Stimulated activated CD4-positive, alpha-beta T cell treated with anti-CD3 and anti-CD28 coated beads, Interleukin-12 subunit alpha, Interleukin-12 subunit beta, amount 100 ng/mL, for 24 hours (primary cell): ENCODE measurements around the gene GRM5.
"Not testable (repeated sequence)": the region's sequence is repeated elsewhere in the genome, so short reads cannot be mapped to it uniquely, and the experiment has no call there.

Source experiments
- DNase-seq, 2 experiments: peaks; one replicate each; pipeline ENCODE4 v3.0.0-alpha.2; 2020; ENCODE audit warnings: low read depth in 2 of 2

The GRM5 gene

DNA sequence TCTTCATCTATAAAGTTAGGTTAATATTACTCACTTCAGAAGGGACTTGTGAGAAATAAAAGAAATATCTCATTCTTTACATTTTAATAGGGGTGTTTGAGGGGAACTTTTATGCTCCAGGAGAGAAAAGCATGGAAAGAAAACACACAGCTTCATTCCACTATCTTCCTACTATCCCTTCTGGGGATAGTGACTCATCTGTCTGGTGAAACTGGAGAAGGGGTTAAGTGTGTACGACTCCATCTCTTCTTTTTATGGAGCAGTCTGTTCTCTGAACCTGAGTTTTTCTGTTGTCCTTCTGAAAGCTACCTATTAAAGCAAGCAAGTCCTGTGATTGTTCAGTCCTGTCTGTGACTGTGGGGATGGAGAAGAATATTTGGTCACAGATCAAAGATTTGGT, 227.6 kb downstream of the GRM5 start:
- DNase-seq, result not testable (repeated sequence)

DNA sequence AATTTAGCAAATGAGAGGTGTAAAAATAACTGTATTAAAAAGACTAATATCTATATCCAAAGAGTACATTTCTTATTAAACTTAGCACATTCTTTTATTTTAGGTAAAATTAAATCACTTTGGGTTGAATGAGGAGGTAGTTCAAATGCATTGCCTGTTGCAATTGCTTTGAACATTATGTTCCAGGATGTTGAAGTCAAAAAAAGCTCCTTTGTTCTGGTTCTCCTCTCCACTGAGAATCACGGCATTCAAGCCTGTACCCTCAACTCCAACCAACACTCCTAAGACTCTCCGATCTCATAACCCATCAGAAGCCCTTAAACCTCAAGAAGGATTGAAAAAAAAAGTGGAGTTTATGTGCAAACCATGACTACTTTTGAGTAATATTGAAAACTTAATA, 230.1 kb downstream of the GRM5 start:
- not testable (repeated sequence) for DNase-seq

DNA sequence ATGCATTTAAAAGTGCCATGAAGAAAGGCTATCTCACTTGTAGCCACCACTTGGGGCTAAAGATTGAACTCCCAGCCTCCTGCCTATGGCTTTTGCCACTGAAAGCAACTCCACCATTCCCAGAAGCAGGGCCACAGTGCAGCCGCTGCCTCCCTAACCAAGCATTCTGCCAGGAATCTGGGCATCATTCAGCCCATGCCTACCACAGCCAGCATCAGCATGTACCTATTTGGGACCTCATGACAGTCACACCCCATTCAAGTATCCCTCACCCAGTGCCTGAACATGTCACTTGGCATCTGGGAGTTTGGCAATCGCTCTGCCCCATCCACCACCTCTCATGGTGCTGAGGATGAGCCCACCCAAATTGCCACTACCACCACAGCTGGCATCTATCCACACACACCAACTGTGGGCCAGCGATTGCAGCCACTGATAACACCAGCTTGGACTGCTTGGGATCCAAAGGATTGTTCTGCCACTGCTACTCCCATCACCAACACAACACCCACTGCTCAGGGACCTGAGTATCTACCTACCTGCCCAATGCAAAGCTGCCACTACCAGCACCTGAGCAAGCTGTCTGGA, 234.4 kb downstream of the GRM5 start:
- DNase-seq, result no peak

DNA sequence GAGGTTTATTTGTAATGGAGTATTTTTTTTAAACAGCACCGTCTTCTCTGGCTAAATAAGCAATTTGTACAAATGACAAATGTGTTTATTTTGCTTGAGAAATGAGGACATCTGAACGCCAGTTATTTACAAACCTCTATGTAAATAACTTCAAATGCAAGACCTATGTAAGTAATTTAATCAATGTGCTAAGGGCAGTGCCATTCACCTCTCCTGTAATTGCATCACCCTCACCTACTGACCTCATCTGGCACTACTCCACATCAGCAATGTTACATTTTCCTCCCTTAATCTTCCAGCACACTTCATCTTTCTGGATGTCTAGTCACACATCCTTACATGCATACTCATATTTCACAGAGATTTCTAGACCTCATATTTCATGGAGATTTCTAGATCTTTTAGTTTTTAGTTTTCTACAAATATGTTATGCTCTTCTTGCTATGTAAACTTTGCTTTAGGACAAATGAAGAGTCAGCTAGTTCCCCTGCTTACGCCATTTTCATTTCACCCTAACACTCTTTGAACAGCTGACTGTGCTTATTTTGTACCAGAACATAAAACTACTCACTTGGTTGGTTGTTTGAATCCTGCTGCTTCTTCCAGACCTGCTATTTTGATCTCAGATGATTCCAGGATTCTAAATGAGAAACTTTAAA, 238.6 kb downstream of the GRM5 start:
- no peak for DNase-seq

DNA sequence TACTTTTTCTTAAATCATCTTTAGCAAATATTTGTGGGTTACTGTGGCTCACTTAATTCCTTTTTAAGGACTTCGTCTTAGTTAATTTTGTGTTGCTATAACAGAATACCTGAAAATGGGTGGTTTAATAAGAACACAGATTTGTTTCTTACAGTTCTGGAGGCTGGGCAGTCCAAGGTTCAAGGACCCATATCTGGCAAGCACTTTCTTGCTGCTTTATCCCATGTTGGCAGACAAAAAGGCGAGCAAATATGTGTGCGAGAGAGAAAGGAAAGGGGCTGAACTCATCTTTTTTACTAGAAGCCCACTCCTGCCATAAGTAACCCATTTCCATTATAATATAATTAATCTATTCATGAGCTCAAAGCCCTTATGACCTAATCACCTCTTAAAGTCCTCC, 246.2 kb downstream of the GRM5 start:
- DNase-seq, result no peak

DNA sequence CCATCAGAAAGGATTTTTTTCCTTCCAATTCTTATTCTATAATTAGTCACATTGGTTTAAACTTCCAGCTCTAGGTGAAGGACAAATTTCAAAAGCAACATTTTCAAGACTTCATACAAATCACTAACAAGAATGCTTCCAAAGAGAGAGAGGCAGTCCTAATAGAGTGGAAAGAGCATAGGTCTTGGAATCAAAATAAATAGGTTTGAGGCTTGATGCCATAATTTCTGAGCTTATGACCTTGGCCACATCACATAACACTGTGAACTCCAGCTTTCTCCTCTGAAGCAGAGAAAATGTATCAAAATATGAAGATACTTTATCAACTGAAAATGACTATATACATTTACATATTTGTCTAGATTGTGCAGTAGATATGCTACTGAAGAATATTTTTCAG, 246.8 kb downstream of the GRM5 start:
- no peak for DNase-seq

DNA sequence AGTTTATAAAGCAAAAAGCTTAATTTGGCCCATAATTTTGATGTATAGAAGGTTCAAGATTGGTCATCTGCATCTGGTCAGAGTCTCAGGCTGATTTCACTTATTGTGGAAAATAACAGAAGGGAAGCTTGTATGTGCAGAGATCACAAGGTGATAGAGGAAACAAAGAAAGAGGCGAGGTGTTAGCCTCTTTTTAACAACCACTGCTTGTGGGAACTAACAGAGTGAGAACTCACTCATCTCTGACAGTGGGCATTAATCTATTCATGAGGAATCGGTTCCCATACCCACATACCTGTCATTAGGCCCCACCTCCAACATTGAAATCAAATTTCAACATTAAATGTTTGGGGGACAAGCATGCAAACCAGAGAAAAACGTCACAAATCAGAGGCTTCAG, 250.3 kb downstream of the GRM5 start:
- no peak for DNase-seq

DNA sequence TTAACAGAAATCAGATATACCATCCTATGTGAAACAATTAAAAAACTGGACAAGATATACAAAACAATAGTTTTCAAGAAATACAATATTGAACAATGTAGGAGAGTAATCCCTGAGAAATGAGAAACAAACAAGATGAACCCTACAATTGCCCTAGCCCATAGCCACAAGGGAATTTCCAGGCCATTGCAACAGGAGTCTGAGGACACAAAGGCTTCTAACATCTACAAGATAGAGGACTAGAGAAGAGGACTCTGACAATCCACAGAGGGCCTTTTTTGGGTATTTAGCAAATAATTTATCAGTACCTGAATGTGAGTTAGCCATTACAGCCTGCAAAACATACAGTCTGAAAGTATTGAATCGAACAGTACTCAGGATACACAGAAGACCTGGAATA, 251.7 kb downstream of the GRM5 start:
- DNase-seq, result no peak

DNA sequence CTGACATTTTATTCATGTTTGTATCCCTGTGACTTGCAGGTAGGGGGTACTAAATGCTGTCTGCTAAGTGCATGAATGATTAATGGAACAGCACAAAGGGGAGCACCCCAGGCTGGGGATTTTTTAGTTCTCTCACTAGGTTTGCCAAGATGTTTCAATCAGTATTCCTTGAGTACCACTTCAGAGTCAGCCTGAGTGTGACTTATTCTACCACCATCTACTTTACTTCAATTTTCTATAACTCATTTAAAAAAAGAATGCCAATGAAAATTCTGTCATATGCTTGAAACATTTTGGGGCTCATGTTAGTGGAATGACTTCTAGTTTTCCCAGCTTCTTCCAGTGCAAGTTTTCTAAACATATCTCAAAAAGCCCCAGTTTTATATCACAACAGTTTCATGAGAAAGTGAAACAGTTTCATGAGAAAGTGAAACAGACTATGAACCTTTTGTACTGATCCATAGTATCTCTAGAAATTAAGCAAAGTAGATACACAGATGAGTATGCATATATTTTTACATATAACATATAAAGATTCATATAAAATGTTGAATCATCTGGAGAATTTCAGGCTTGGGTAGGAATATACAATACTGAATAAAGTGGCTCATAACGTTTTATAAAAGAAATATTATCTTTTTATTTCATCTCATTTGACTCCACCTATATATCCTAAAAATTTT, 252.4 kb downstream of the GRM5 start:
- DNase-seq, result no peak

DNA sequence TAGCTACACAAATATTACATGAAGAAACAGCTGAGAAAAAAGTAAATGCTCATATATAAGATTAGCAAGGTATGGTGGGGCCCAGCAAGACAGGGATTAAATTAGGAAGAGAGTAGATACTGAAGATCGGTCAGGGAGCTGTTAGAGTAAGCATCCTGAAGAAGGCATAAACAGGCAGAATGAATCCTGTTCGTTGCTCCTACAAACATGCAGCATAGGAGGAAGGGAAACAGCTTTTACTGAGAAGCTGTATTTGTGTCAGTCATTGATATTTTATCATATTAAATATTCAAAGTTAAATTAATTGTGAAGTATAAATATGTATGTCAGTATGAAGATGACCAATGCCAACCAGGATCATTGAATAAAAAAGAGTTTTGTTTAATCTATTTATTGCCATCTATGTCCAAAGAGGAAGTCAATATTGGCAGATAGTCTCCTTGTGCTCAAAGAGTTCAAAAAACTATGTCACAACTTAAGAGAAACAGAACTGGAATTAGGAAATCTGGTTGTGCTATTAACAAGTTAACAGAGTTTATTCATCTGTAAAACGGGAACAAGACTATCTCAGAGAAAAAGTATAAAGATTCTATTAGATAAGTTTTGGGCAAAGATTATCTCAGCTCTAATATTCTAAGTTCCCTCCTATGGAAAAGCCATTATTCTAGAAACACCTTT, 255.2 kb downstream of the GRM5 start:
- no peak for DNase-seq

DNA sequence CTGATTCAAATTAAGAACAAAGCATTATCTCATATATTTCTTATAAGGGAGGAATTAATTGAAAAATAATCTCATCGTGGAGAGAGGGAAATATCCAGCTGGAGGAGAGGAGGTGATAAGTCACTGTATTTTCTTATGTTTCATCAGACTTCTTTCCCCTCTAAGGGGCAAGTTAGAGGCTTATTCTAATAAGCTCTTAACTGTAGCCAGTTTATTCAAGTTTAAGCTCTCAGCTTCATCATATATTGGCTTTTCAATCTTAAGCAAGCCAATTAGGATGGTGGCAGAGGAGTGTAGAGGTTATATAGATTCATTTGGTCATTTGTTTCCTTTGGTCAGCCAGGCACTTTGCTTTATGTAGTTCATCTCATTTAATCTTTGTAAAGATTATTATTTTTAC, 256.7 kb downstream of the GRM5 start:
- DNase-seq, result no peak

DNA sequence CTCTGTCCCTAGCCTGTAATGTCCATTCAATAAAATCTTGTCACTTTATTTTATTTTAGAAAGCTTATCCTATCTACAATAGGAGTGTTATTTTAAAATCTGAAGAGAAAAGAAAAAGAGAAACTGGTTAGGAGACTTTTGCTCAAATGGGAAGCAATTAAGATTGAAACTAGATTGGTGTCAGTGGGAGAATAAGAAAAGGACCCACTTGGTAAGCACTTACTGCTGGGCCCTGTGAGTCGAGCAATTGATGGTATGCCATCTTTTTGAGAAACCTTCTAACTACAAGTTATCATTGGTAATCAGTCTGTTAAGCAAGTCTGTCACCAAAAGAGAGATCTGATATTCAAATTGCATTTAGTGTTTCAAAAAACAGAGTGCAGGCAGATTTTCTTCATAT, 258.4 kb downstream of the GRM5 start:
- DNase-seq, result no peak

DNA sequence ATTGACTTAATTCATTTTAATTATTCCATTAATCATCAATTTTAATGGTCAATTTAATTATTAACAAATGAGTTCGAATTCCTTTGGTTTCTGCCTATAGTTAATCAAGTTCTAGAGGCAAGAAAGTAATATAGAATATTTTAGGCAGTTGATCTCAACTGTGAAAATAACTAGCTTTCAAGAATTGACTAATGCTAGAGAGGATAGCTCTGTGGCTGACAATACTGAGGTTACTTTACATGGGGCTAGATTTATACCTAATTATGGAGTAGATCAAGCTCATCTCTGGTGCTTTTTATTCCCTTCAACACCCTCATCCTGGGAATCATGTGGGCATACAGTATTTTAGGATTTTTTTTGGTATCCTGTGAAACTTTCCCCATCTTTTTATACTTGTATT, 259.4 kb downstream of the GRM5 start:
- no peak for DNase-seq

DNA sequence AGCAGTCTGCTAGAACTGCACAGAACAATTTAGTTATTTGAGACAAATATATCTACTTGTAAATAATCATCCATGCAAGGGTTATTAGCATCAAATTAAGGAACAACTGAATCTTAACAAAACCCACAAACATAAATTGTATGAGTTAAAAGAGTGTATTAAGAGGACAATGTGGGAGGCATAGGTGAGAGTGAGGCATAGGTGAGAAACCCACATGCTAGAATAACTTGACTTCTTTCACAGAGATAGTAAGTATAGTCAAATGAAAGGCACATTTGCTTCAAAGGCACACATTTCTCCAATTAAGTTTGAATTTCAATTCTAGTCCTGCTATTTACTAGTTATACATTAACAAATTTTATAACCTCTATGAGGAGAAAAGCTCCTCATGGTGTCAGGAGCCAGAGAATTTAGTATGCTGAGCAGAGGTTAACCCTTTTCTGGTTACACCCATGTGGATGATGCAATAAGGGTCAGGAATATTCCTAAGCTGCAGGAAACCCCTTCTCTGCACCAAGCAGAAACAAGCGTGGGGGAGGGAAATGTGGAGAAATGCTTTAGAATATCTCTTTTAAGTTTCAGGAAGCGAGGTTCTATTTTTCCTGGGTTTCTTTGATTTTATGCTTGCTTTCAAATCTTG, 264.2 kb downstream of the GRM5 start:
- DNase-seq, result no peak

DNA sequence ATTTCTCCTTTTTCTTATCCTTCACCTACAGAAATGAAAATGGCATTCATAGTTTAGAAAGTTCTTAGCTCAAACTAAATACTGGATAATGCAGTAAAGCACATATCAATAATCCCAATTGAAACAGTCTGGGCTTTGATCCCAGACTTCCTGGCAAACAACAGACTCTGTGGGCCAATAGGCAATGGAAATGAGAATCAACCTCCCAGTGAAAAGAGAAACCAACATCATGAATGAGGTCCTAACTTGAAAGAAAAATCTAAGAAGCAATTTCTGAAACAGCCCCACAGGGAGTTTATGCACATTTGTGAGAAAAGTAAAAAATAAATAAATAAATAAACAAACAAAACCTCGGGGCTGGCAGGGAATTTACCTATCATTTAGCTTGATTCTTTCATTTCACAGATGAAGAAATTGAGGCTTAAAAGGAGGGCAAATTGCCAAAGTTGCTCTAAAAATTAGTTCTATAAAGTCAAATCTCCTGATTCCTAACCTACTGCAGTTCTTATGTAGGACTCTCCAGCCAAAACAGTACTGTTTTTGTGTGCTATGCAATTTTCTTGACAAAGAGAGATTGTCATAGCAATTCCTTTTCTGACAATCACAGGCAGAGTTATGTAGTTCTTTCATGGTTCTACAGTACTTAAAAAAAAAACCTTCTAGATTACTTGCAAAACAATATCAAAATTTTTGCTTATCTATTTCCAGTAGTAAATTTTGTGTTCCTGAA, 265.8 kb downstream of the GRM5 start:
- no peak for DNase-seq

DNA sequence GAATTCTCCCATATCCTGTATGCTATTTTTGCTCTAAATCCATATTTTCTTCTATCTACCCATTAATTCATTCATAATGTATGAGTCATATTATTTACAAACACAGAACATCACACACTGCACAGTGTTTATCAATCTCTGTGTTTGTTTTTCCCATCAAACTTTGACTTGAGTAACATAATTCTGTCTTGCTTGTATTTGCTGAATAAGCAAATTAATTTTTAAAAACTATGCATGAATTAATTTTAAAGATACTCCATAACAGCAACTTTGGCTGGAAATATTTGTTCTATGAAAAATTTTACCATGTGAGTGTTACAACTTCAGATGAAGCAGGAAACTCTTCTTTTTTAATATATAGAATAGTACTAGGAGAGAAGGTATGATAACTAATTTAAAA, 275.6 kb downstream of the GRM5 start:
- DNase-seq, result no peak

DNA sequence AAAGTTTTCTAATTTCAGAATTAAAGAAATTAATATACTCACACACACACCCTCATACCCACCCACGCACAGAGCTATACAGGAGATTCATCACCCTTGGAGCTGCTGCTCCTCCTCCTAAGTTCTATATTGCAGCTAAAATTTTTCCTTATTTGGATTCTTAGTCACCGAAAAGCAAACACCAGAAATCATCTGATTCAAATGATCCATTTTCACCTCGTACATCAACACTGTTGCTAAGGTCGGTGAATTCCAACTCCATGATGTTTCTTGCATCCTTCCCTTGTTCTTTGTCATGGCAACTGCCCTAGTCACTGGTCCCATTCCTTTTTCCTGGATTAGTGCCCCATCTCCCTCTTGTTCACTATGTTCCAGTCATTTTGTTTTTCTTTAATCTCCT, 286.2 kb downstream of the GRM5 start:
- DNase-seq, result no peak

DNA sequence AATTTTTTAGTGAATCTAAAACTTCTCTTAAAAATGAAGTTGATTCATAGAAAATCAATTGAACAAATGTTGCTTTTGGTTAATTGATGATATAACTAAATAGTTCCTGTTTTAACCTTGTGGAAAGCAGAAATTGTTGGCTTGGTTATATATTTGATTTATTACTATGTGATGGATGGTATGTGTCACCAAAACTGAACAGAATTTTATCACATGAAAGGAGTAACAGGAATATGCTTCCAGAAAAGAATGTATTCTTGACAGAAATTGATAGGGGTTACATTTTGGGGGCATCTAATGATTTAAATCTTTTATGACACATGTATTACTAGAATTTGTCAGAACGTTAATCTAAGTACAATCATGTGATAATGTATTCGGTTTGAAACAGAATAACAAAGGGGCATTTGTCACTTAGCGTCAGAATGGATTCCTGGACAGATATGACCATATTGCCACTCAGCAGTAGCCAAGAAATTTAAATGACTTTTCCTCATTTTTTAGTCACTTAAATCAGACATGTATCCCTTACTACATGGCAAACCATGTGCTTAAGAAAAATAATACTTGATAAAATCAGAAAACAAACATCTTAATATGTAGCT, 295.2 kb downstream of the GRM5 start:
- no peak for DNase-seq

DNA sequence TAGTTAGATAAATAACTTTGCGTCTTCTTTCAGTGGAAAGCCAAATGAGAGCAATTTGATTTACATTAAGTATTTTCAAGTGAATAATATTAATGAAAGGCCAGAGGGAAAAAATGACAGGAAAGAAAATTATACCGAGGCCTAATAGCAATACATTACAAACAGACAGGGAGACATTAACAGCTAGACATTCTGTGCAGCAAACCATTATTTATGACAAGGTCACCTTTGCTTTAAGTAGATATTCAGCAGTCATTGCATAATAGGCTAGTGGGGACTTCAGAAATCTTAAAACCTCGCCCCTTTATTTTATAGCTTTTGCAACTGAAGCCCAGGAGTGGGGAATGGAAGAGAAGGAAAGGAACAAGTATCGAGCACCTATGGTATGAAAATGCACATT, 321.6 kb downstream of the GRM5 start:
- DNase-seq, result no peak

DNA sequence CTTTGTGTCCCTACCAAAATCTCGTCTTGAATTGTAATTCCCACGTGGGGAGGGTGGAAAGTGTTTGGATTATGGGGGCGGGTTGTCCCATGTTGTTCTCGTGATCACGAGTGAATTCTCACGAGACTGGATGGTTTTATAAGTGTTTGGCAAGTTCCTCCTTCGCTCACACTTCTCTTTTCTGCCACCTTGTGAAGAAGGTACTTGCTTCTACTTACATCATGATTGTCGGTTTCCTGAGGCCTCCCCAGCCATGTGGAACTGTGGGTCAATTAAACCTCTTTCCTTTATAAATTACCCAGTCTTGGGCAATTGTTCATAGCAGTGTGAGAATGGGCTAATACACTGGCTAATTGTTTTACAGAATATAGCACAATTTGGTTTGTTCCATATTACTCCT, 326.3 kb downstream of the GRM5 start:
- DNase-seq, result no peak

DNA sequence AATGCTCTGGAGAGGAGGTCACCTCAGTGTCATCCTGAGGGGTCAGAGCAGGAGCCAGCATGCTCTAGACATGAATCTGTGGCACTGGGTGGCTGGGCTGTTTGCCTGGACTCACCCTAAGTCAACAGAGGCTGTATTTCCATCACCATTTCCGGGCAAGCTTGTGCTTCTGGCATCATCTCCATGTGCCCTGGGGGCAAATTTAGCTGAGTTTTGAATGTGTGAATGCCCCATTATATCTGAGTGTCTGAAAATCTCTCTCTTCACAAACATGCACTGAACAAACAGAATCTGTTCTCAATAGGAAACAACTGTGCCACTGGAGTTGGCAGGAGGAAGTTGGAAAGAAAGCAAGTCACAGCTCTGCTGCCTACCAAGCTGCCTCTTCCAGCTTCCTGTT, 356.2 kb downstream of the GRM5 start:
- DNase-seq, result no peak
